HG03460 (cell line): ENCODE results near the gene NUMB.
"Not testable (repeated sequence)": the region's sequence is repeated elsewhere in the genome, so short reads cannot be mapped to it uniquely, and the experiment has no call there.

Experiments used
- ATAC-seq: cut with Tn5 transposase; IDR thresholded peaks from one replicate; pipeline ENCODE4 v1.9.1; 2021; ENCODE audit not compliant: unreplicated experiment

NUMB gene

DNA sequence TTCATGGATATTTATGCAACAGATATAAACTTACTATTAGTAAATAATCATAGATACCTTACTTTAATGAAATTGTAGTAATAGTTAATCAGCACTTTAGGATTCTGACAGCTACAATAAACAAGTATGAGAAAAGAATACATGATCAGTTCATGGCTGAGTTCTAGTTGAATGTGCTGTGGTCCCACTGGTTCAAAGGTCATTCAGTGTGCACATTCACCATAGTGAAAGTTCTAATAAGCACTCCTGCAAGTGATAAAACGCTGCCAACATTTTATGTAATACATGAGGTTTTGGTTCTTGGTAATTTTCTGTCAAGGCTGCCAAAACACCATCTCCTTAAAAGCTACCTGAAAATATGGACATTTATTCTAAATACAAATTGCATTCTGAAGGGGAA lies 92.6 kb downstream of the NUMB start:
- no peak for ATAC-seq

DNA sequence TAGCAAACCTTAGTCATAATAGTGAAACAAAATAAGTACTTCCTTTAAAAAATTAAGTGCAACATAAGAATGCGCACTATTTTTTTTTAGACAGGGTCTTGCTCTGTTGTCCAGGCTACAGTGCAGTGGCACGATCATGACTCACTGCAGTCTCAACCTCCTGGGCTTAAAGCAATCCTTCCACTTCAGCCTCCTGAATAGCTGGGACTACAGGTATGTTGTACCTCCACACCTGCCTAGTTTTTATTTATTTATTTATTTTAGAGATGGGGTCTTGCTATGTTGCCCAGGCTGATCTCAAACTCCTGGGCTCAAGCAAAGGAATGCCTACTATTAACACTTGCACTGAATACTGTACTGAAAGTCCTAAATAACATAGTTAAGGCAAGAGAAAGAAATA lies 93.8 kb downstream of the NUMB start:
- no peak for ATAC-seq

DNA sequence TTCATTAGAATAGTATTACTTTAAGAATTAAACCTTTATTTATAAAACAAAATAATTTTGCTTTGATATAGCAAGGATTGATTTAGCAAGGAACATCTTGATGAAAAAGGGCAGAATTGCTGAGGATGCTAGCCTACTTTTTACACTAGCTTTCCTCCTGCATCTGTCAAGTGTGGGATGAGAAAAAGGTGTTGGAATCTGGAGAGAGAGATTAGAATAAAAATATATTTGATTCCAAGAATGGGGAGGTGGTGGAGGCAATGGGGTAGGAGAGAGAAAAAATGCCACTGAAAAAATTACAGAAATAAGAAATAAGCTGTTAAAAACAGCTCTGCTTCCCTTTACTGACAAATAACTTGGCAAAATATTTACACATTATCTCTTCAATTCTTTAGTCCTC lies 98.9 kb downstream of the NUMB start:
- no peak for ATAC-seq

DNA sequence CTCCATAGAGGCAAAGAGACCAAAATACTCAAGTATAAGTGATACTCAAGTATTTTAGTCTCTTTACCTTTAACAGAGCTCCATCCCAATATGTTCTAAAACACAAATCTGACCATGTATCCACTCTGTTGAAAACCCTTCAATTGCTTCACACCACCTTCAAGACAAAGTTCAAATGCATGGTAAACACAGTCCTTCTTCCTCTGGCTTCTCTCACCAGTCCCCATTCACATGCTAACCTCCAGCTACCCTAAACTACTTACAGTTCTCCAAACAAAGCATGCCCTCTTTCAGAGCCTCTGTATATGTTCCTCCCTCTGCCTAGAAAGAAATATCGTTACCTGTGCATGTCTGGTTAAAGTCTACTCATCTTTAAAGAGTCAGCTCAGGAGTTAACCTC lies 100.2 kb downstream of the NUMB start:
- no peak for ATAC-seq

DNA sequence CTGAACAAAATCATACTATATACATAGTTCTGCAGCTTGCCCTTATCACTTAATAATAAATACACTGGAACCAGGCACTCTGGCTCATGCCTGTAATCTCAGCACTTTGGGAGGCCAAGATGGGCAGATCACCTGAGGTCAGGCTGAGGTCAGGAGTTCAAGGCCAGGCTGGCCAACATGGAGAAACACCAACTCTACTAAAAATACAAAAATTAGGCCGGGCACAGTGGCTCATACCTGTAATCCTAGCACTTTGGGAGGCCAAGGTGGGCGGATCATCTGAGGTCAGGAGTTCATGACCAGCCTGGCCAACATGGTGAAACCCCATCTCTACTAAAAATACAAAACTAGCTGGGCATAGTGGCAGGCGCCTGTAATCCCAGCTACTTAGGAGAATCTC lies 109.3 kb downstream of the NUMB start:
- ATAC-seq = not testable (repeated sequence)

DNA sequence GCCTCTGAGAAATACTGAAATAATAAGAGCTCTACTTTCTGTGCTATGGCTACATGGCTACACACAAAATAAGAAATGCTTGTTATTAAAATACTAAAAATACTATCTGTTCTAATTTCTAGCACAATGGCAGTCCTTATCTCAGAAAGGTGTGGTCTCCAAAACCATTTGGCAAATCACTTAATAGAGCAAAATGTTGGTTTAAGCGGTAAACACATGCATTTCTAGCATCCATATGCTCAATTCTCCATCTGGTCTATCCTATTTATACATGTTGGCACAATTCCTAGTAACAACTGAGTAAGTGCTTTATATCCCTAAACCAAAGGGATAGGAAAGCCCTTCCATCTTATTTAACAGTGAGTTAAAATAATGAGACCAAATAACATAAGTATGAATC lies 114.0 kb downstream of the NUMB start:
- no peak for ATAC-seq

DNA sequence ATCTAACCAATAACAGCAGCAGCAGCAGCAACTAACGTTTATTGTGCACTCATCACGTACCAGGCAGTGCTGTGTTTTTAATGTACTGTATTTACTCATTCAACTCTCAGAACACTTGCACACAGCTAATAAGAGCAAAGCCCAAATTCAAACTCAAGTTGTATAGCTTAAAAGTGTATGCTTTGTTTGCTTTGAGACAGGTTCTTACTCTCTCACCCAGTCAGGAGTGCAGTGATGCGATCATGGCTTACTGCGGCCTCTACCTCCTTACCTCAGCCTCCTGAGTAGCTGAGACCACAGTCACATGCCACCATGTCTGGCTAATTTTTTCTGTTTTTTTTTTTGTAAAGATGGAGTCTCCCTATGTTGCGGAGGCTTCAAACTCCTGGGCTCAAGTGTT lies 115.7 kb downstream of the NUMB start:
- ATAC-seq = no peak

DNA sequence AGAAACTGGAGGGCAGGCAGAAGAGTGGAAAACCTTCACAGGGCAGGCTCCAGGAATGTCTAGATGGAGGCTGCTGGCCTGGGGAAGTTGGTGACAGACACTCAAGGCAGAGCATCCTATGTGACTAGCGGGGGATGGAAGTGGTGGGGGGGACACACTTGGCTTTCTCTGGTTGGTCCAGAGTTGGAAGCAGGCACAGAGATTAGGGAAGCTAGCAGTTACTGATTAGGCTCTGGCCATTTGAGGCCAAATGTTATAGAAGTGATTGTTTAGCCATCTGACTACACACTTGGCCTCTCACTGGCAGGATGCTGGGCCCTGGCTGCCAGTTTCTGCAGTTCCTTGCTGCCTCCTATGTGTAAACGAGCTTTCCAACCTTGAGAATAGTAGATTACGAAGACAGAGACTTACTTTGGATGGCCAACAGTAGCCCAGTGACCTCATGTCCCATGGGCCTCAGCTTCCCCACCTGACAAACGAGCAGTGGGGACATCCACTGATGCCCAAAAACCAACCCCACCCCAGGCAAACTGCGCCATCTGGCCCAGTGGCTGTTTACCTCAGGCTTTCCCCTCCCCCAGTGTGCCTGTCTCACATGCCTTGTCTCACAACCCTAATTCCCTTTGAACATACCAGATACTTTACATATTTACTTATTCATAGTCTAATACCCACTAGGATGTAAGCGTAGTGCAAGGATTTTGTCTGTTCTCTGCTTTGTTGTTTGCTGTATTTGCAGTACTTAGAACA lies 118.3 kb downstream of the NUMB start:
- no peak for ATAC-seq

DNA sequence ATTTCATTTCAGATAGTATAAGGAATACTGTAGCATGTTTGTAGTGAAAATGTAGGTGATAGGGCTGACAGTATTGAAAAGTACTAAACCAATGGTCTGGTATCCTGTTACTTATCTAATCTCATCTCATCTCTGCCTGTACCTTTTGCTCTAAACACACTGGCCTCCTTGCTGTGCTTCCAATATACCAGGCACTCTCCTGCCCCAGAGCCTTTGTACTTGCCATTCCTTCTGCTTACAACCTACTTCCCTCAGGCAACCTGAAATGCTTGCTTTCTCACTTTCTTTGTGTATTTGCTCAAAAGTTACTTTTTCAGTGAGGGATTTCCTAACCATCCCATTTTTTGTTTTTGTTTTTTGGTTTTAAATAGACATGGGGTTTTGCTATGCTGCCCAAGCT lies 119.1 kb downstream of the NUMB start:
- no peak for ATAC-seq

DNA sequence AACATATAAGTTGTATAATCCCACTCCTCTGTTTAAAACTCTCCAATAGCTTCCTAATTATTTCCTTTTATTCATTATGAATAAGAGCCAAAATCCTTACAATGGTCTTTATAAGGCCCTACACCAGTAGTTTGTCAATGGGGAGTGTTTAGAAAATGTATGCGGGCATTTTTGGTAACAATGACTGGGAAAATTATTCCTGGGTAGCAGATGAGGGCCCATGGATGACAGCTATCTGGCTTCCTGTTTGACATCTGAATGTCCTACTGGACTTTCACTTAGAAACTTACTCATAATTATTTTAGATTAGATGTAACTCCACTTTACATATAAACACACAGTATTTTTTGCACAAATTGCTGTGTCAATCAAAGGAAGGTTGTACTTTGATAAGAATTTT lies 119.8 kb downstream of the NUMB start:
- ATAC-seq = no peak

DNA sequence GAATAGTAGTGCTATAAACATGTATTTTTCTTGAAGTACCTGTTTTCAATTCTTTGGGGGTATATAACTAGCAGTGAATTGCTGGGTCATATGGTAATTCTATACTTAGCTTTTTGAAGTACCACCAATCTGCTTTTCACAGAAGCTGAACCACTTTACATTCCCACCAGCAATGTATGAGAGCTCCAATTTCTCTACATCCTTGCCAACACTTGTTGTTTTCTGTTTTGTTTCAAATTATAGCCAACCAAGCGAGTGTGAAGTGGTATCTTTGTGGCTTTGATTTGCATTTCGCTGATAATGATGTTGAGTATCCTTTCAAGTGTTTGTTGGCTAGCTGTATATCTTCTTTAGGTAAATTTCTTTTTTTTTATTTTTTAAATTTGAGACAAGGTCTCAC lies 125.3 kb downstream of the NUMB start:
- ATAC-seq = no peak

DNA sequence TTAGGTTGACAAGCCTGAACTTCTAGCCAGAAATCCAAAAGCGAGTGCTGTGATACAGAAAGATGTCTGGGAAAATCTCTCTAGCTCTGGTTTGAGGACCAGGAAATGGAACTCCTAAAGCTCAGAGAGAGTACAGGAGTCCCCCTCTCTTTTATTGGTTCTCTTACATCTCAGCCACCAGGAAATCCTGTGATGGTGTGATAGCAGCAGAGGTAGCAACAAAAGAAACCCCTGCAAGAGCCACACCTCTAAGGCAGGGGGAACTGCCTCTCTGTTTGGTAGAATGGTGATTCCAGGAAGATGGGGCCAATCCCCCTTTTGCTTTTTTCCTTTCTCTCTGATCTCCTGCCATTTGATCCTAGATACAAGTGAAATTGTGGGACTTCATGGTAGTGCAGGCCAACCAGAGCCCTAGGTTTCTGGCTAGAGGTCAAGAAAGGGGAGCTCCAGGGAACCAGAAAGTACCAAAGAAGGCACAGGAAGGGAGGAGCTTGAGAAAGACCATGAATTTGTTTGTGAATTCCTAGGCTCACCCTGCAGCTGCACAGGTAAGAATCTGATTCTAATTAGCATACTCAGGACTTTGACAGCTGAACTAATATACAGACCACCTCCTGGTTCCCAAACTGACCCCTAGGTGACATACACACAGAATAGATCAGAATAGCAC lies 132.6 kb downstream of the NUMB start:
- no peak for ATAC-seq

DNA sequence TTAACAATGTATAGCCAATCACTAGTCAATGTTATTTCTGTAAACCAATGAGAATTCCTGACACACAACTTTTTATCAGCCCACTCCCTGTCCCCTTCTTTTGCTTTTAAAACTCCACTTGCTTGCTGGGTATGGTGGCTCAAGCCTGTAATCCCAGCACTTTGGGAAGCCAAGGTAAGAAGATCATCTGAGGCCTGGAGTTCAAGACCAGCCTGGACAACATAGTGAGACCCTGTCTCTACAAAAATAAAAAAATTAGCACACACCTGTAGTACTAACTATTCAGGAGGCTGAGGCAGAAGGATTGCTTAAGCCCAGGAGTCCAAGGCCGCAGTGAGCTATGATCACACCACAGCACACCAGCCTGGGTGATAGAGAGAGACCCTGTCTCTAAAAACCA lies 133.3 kb downstream of the NUMB start:
- ATAC-seq = no peak

DNA sequence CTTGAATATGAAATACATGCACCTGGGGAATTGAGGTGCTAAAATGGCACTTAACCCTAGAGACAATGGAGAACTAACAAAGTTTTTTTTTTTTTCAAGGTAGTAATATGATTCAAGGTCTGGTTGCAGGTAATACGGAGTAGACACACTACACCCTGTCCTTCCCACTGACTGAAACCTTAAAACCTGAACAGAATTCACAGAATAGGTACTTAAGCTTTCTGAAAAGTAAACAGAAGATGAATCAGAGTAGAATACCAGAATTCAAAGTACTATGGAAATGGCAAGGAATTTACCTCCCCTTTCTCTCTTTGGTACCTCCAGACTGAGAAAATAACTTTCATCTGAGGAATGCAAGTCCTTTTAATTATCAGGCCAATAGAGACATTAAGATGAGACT lies 133.8 kb downstream of the NUMB start:
- no peak for ATAC-seq

DNA sequence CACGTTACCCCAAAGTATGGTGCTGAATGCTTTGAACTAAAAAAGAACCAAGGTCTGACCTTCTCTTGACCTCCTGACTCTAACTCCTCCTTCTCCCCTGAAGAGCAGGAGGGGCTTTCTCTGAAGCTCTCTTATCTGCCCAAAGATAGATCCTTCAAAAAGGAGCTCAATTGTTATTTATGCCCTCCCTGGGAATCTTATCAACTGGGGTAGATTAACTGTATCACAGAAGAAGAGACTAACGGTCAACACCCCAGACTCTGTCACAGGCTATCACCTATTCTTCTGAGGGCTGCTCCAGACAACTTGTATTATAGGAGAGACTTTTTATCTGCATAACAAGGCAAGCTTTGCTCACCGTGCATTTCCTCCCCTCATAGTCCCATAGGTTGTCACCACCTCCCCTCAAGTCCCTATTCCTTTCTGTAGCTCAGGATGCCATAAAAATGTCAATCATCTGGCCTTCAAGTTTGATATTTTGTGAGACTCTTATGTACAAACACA lies 134.4 kb downstream of the NUMB start:
- ATAC-seq = no peak

DNA sequence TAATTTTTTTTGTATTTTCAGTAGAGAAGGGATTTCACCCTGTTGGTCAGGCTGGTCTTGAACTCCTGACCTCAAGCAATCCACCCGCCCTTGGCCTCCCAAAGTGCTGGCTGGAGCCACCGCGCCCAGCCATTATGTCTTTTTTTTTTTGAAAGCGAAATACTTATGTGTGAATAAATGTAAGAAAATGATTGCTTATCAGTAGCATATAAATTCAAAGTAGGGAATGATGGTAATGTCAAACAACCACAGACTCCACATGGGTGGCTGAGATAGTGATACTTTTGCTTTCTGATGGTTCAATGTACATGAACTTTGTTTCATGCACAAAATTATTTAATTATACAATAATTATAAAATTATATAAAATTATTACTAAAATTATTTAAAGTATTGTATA lies 145.2 kb downstream of the NUMB start:
- no peak for ATAC-seq

DNA sequence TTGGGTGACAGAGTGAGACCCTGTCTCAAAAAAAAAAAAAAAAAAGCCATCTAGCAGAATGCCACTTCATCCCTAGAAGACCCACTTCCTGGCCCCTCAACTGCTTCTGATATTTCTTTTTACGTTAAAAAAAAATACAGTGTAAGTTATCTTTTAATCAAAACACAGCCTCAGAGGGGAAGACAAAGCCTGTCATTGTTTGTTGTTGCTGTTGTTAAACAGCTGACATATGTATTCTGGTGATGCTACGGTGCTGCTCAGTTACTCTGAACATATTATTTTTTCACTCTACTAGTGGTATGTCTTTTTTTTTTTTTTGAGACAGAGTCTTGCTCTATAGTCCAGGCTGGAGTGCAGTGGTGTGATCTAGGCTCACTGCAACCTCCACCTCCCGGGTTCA lies 145.7 kb downstream of the NUMB start:
- no peak for ATAC-seq

DNA sequence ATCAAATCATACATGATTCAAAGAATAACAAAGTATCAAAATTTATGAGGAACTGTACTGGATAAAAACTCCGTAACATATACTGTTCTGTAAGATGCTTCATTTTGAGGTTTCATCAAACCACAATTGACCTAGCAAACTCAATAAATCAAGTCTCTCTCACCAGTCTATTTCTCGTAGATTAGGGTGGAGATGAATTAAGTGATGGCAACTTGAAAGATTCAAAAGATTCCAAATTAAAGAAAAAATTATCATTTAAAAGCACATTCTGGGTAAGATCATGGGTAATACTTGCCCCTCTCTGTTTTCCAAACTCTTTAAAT lies 146.7 kb downstream of the NUMB start:
- ATAC-seq = no peak

DNA sequence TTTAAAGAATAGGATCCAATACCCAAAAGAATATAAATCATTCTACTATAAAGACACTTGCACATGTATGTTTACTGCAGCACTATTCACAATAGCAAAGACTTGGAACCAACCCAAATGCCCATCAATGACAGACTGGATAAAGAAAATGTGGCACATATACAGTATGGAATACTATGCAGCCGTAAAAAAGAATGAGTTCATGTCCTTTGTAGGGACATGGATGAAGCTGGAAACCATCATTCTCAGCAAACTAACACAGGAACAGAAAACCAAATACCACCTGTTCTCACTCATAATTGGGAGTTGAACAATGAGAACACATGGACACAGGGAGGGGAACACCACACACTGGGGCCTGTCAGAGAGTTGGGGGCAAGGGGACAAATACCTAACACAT lies 149.1 kb downstream of the NUMB start:
- ATAC-seq = not testable (repeated sequence)

DNA sequence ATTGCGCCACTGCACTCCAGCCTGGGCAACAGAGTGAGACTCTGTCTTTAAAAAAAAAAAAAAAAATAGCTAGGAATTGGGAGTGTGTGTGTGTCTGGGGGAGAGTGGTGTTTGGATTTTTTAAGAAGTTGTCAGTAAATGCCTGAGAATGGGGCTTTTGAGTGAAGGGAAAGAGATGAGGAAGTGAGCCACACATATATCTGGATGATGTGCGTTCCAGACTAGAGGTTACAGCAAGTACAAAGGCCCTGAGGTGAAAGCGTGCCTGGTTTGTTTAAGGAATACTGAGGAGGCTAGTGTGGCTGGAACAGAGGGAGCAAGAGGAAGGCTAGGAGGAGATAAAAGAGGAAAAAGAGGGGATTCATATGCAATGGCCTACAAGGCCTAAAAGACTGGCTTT lies 151.1 kb downstream of the NUMB start:
- ATAC-seq = no peak

DNA sequence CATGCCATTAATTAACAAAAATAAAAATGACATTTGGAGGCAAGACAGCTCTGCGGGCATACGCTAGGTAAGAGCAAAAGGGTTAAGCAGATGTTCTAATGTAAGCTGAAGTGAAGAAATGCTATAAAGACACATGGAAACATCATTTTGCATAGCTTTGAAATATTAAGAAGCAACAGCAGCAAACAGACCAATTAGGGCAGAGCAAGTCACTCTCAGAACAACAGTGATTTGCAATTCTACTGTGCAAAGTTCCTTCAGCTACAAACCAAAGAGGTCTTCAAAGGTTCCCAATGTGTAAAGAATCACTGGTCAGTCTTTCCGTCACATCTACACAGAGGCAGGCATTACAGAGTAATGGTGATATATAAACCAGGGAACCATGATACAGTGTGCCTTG lies 152.8 kb downstream of the NUMB start:
- no peak for ATAC-seq

DNA sequence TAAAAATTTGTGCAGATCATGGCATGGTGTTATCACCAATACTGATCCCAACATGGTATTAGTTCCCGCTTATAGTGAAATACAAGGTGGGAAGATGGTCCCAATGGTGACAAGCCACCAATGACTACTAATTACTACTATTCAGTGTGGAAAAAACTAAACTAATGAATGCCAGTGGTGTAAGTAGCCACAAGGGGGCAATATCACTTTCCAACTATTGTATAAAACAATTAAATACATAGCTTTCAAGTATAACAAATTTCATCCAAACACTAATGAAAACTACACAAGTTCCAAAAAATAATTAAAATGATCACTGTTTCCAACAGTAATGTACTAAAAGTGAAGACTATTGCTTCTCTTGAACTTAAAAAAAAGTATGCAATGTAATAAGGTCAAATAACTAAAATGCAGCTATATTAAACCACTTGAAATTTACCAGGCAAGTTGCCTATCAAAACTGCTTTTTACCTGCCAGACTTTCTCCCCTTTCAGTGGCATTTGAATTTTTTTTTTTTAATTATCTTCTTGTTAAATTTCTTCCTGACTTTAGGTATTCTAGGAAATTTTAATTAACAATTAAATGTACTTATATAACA lies 163.0 kb downstream of the NUMB start:
- ATAC-seq = no peak
